ENCODE results near the gene WDR41. TPM values are rescaled to one million over a fixed set of nuclear protein-coding genes. Genes with fewer than 3 reads are reported as not detected.

Gene WDR41
- total and polyA plus RNA-seq, 2 of the 4 experiments (the other 2 are of a cell fraction), result 38.1 to 72.1 TPM

GRCh38 chr5:77398458-77398857 is 93.7 kb downstream of the WDR41 start:
- Histone ChIP-seq H3K27ac (ENCODE audit: insufficient read depth, low read length) (no peak overlapping the region), H3K4me1 (ENCODE audit: control insufficient read depth, insufficient read depth, low read length) (peaks cover 4% of the 10 kb centered on the region), H2AK9ac (replicated peaks; ENCODE audit: low read depth, low read length, poor library complexity) (no peak overlapping the region), H3K27me3 (ENCODE audit: control insufficient read depth, insufficient read depth, low read length) (peaks cover 7% of the 10 kb centered on the region; the same call in 1 of the 2 replicates), H3K4me3 (ENCODE audit: insufficient read depth, low read depth, low read length) (no peak overlapping the region), H3K56ac (ENCODE audit: extremely low read depth, insufficient read depth, low read length) (no peak overlapping the region), H2BK120ac (ENCODE audit: low read depth, low read length) (no peak overlapping the region), H2BK15ac (ENCODE audit: low read depth, low read length) (no peak overlapping the region), H3K14ac (replicated peaks; ENCODE audit: low read depth, low read length) (no peak overlapping the region), H2AFZ (replicated peaks; ENCODE audit: low read length, poor library complexity) (peak overlapping the region; percentile 60), H3K9me3 (ENCODE audit: control insufficient read depth, insufficient read depth, low read length) (no peaks in the 10 kb centered on the region), H3K4me2 (ENCODE audit: low read depth, low read length) (no peak overlapping the region), H3K79me1 (ENCODE audit: low read depth in 1 of 2, low read length in 2 of 2) (no peaks in the 10 kb centered on the region), H2BK5ac (ENCODE audit: low read depth, low read length, poor library complexity, severe bottlenecking) (no peak overlapping the region), H3K23ac (ENCODE audit: low read depth, low read length) (no peak overlapping the region), H4K20me1 (ENCODE audit: insufficient read depth, low read length) (no peaks in the 10 kb centered on the region), H3K4ac (ENCODE audit: low read depth, low read length) (no peak overlapping the region), H3K9ac (ENCODE audit: low read depth, low read length) (no peak overlapping the region), H3K18ac (ENCODE audit: low read depth, low read length) (no peak overlapping the region), H4K5ac (ENCODE audit: low read depth, low read length) (no peak overlapping the region), H3K36me3 (ENCODE audit: control insufficient read depth, insufficient read depth, low read length) (no peaks in the 10 kb centered on the region), H3K9me1 (ENCODE audit: insufficient read depth, low read length) (0 out of 2 replicates have a peak, but pooled peaks cover 4% of the 10 kb centered on the region), H2BK20ac (ENCODE audit: low read depth, low read length) (no peak overlapping the region), H2AK5ac (ENCODE audit: low read depth, low read length) (no peak overlapping the region), H4K8ac (ENCODE audit: low read depth in 2 of 2, low read length in 2 of 2) (no peak overlapping the region), H4K91ac (ENCODE audit: insufficient read depth, low read depth, low read length) (no peak overlapping the region)
- ChIA-PET CTCF (interaction anchor here (0.6 to 0.7 kb wide), 2 partner anchors 150 to 1594 kb away, joined by 3 to 4 read pairs; no protein-coding TSS in a partner anchor), POLR2A (ENCODE audit: unreplicated experiment) (no interaction called here)
- no TSS peak for BruUV-seq (replicated peaks)
- ATAC-seq (ENCODE audit: low read depth) (no peak), DNase-seq (no peak)
- WGBS, 2 experiments (ENCODE audit: extremely low coverage in 2 of 2, insufficient read length in 1 of 2), result 98% methylated on average over 7 of the region's 13 CpGs; no CpG with 5 or more reads in 1 of the 2 experiments
- TF ChIP-seq BHLHE40 (IDR thresholded peaks at IDR 0.05; ENCODE audit: low read depth, low read length), result no peak
- intact Hi-C loops (cut with micrococcal nuclease) (no loop called here), in situ Hi-C loops (cut with MboI; ENCODE audit: low sequenced_read_pairs) (no loop called here), dilution Hi-C loops (cut with HindIII; ENCODE audit: low sequenced_read_pairs, unreplicated experiment) (no loop called here)

All from IMR-90 (cell line).